ENCODE measurements around the gene VTN. TPM values are rescaled to one million over a fixed set of nuclear protein-coding genes. Genes with fewer than 3 reads are reported as not detected.

VTN gene
- total and polyA plus RNA-seq, 2 donors from 2014 or later, result 0.98 to 3.5 TPM

GRCh38 chr17:28338056-28338768 is 31.9 kb downstream of the VTN start:
- H3K4me1 ChIP-seq (ENCODE audit: control insufficient read depth in 2 of 3, insufficient read depth in 2 of 3, low read depth in 1 of 3, low read length in 3 of 3), result peaks cover 6 to 19% (median 13%) of the 10 kb centered on the region in 3 donors
- peaks cover 3 to 29% (median 18%) of the 10 kb centered on the region in 3 donors for H3K36me3 ChIP-seq (ENCODE audit: control insufficient read depth in 2 of 3, insufficient read depth in 3 of 3, low read length in 3 of 3)
- H3K4me3 ChIP-seq (ENCODE audit: low read length in 3 of 3), result no peak overlapping the region

GRCh38 chr17:28335959-28336871 is 33.9 kb downstream of the VTN start:
- peak overlapping the region; percentile 89 to 96 (median 96) for H3K4me3 ChIP-seq (ENCODE audit: low read length in 3 of 3)
- FAIRE-seq (no peak), DNase-seq (peak; percentile 85 to 94 (median 88))
- intact Hi-C loops (cut with DNase I), result no loop called here
- H3K9ac ChIP-seq (ENCODE audit: low read length in 3 of 3), result peak overlapping the region; percentile 89 to 97 (median 97)
- H3K4me1 ChIP-seq (ENCODE audit: control insufficient read depth in 2 of 3, insufficient read depth in 2 of 3, low read depth in 1 of 3, low read length in 3 of 3), result peaks cover 6 to 19% (median 13%) of the 10 kb centered on the region in 3 donors
- peaks cover 0 to 15% (median 9%) of the 10 kb centered on the region in 3 donors for H3K36me3 ChIP-seq (ENCODE audit: control insufficient read depth in 2 of 3, insufficient read depth in 3 of 3, low read length in 3 of 3)
- TF ChIP-seq CTCF (IDR thresholded peaks at IDR 0.05; ENCODE audit: borderline replicate concordance, extremely low read depth, insufficient read depth), result no peak
- H3K27me3 ChIP-seq (ENCODE audit: control insufficient read depth, insufficient read depth, low read length), result no peaks in the 10 kb centered on the region
- H3K9me3 ChIP-seq (ENCODE audit: control insufficient read depth in 2 of 3, insufficient read depth in 1 of 3, low read length in 3 of 3), result no peaks in the 10 kb centered on the region
- peak overlapping the region; percentile 94 to 97 for H3K27ac ChIP-seq (ENCODE audit: low read depth in 2 of 2, low read length in 2 of 2)

More at GRCh38 chr17:28338056-28338768, 31.9 kb downstream of the VTN start:
- peak; percentile 7 for TF ChIP-seq CTCF (IDR thresholded peaks at IDR 0.05; ENCODE audit: borderline replicate concordance, extremely low read depth, insufficient read depth)
- FAIRE-seq (no peak), DNase-seq (peak in 1 of 5 donors; percentile 47)
- H3K9ac ChIP-seq (ENCODE audit: low read length in 3 of 3), result no peak overlapping the region
- H3K27ac ChIP-seq (ENCODE audit: low read depth in 2 of 2, low read length in 2 of 2), result peak overlapping the region; percentile 16 to 56
- intact Hi-C loops (cut with DNase I), result no loop called here
- H3K27me3 ChIP-seq (ENCODE audit: control insufficient read depth, insufficient read depth, low read length), result no peaks in the 10 kb centered on the region
- H3K9me3 ChIP-seq (ENCODE audit: control insufficient read depth in 2 of 3, insufficient read depth in 1 of 3, low read length in 3 of 3), result no peaks in the 10 kb centered on the region

GRCh38 chr17:28335201-28335958 is 34.7 kb downstream of the VTN start, which contains the start of the genes IFT20 and TNFAIP1:
IFT20 (minus strand) TSS chr17:28335472; CDS start chr17:28331985, 3,487 bp downstream.
TNFAIP1 (plus strand) TSS chr17:28335761; CDS start chr17:28339522, 3,761 bp downstream.
- Histone ChIP-seq H3K36me3 (ENCODE audit: control insufficient read depth in 2 of 3, insufficient read depth in 3 of 3, low read length in 3 of 3) (peaks cover 0 to 16% (median 11%) of the 10 kb centered on the region in 3 donors), H3K9ac (ENCODE audit: low read length in 3 of 3) (peak within 1 kb of the TSS; percentile 89 to 97 (median 97)), H3K9me3 (ENCODE audit: control insufficient read depth in 2 of 3, insufficient read depth in 1 of 3, low read length in 3 of 3) (no peaks in the 10 kb centered on the region), H3K27ac (ENCODE audit: low read depth in 2 of 2, low read length in 2 of 2) (peak within 1 kb of the TSS; percentile 94 to 97), H3K27me3 (ENCODE audit: control insufficient read depth, insufficient read depth, low read length) (no peaks in the 10 kb centered on the region), H3K4me3 (ENCODE audit: low read length in 3 of 3) (peak within 1 kb of the TSS; percentile 89 to 96 (median 96)), H3K4me1 (ENCODE audit: control insufficient read depth in 2 of 3, insufficient read depth in 2 of 3, low read depth in 1 of 3, low read length in 3 of 3) (peaks cover 6 to 19% (median 13%) of the 10 kb centered on the region in 3 donors)
- DNase-seq, result peak; percentile 100
- intact Hi-C loops (cut with DNase I), result no loop called here
- TF ChIP-seq CTCF (IDR thresholded peaks at IDR 0.05; ENCODE audit: borderline replicate concordance, extremely low read depth, insufficient read depth), result no peak
- peak; percentile 94 for FAIRE-seq
